Erythroblast (primary cell): ENCODE data around the gene SLC19A2.
"Not testable (repeated sequence)": the region's sequence is repeated elsewhere in the genome, so short reads cannot be mapped to it uniquely, and the experiment has no call there.

Experiments used
- DNase-seq, 2 experiments: peaks; one replicate each; lab custom pipeline; 2025; lab: John Stamatoyannopoulos, UW
- GATA1 ChIP-seq: IDR thresholded peaks from 2 replicates; pipeline ENCODE4 v1.6.1; 2011; ENCODE audit warnings: low read depth, mild to moderate bottlenecking, control low read depth, low read length, moderate library complexity
- POLR2A ChIP-seq: IDR thresholded peaks from 2 replicates; pipeline ENCODE4 v1.6.1; 2011; ENCODE audit warnings: mild to moderate bottlenecking, low read length

SLC19A2 gene

DNA sequence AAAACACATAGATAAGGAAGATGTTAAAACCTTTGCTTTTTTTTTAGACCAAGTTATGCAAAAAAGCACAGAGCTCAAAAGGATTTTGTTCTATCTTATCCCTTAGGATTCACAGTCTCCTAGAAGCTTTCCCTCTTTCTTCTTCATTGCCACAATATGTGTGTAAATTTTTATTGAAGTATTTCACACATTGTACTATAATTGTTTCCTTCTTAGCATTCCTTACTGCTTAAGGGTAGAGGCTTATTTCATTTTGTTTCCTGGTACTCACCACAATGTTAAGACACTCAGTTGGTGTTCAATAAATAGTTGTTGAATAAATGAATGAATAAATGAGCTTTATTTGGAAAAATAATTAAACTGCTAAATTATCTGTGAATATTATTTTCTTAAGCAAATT is 29.9 kb upstream of the SLC19A2 start:
- DNase-seq: no peak
- TF ChIP-seq POLR2A (no peak), GATA1 (no peak)

- DNase-seq: no peak
- TF ChIP-seq GATA1 (no peak), POLR2A (no peak)
These were observed 29.0 kb upstream of the SLC19A2 start for GRCh38 chr1:169514566-169515270.

DNA sequence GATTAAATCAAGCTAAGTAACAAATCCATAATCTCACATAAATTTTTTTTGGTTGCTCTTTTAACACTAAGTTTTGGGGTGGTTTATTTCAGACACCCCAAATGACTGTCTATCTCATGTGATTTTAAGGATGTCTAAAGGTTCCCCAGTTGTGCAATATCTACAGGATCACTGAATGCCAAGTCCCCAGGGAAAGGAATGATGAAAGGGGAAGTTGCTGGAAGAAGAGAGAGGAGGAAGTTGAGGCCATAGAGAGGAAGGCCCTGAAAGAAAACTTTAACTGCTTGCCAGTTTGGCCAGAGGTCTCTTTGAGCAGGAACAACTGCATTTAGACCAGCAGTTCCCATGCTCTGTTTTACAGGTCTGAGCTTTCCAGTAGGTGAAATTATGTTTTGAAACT is 27.5 kb upstream of the SLC19A2 start:
- TF ChIP-seq POLR2A (no peak), GATA1 (no peak)
- DNase-seq: no peak

DNA sequence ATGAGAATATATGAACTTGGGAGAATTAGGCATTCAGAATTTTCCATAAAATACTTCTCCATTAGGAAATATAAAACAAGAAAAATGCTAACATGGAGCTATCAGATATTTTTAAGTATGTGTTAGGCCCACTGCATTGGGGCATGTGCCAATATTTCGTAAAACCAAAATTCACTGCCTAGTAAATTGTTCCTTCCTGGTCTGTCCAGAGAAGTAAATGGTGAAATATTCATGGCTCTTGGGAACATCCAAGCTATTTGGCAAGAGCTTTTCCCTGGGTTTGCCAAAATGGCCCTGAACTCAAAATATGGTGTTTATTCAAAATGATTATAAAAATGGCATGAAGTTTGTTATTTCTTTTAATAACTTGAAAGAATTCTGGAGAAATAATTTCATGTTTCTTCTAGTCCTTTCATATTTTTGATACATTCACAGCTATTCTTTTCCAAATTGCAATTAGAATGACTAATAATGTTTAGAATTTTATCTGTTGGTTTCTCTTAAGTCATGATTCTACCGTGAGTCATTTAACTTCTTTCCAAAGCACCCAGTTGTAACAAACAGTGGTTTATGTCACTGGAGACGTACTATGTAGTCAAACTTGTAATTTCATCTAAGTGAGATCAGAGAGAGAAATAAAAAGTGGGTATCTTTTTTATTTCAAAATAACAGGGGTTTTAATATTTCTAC is 25.7 kb upstream of the SLC19A2 start:
- no peak for TF ChIP-seq POLR2A
- no peak for TF ChIP-seq GATA1
- no peak for DNase-seq

- TF ChIP-seq POLR2A (no peak), GATA1 (no peak)
- no peak for DNase-seq
These were observed 24.3 kb upstream of the SLC19A2 start for GRCh38 chr1:169510060-169510459.

GRCh38 chr1:169509354-169509753 is 23.6 kb upstream of the SLC19A2 start:
- DNase-seq: peak; percentile 12 to 16
- TF ChIP-seq GATA1 (no peak), POLR2A (no peak)

GRCh38 chr1:169508432-169509338 is 22.9 kb upstream of the SLC19A2 start:
- no peak for TF ChIP-seq GATA1
- no peak for TF ChIP-seq POLR2A
- peak; percentile 18 to 23 for DNase-seq

DNA sequence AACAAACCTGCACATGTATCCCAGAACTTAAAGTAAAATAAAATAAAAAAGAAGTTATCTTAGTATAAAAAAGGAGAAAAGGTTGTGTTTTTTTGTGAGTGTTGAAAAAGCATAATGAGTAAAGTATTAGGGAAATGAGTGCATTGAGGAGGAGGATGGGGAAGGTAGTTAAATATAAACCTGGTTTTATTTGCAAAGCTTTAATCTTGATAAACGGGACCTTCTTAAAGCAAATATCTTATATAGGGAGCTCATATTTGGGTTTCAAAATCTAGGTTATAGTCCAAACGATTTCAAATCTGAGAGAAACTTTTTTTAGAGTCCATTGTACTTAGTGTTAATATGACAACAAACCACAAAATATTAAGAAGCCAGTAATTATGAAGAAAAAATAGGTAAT is 21.7 kb upstream of the SLC19A2 start:
- no peak for DNase-seq
- TF ChIP-seq POLR2A (no peak), GATA1 (no peak)

DNA sequence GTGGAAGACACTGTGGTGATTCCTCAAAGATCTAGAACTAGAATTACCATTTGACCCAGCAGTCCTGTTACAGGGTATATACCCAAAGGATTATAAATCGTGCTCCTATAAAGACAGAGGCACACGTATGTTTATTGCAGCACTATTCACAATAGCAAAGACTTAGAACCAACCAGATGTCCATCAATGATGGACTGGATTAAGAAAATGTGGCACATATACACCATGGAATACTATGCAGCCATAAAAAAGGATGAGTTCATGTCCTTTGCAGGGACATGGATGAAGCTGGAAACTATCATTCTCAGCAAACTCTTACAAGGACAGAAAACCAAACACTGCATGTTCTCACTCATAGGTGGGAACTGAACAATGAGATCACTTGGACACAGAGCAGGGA is 17.9 kb upstream of the SLC19A2 start:
- not testable (repeated sequence) for DNase-seq

DNA sequence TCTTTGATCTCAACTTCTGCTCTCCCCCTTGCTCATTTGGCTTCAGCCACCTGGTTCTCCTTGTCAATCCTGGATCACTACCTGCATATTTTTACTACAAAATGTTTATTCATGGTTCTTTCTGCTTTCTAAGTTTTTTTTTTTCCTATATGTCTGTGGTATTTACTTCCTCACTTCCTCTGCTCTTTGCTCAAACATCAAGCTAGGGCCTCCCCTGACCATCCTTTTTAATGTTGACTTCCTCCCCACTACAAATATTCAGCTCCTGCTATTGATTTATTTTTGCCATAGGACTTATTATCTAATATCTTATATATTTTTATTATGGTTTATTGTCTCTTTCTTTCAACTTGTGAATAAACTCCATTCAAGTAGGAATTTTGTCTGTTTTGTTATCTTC is 14.1 kb upstream of the SLC19A2 start:
- DNase-seq: no peak
- TF ChIP-seq GATA1 (no peak), POLR2A (no peak)

GRCh38 chr1:169497317-169497716 is 11.6 kb upstream of the SLC19A2 start:
- TF ChIP-seq POLR2A: no peak
- no peak for TF ChIP-seq GATA1
- no peak for DNase-seq

DNA sequence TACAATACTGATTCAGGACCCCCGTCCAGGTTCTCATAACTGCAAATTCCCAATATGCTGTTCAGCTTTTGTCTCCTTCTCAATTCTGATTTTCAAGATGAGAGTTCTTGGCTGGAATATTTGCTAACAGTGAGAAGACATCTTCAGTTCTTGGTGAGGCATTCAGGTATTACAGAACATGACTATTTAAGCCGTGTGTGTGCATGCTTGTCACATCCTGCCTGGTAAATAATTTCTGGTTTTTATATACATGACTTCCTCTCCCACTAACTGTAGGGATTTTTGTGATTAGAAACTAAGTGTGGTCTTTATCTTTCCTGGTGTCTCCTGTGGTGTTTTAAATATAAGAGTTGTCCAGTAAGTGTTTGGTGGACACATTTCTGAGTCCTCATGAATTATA is 10.2 kb upstream of the SLC19A2 start:
- DNase-seq: no peak
- TF ChIP-seq POLR2A (no peak), GATA1 (no peak)

DNA sequence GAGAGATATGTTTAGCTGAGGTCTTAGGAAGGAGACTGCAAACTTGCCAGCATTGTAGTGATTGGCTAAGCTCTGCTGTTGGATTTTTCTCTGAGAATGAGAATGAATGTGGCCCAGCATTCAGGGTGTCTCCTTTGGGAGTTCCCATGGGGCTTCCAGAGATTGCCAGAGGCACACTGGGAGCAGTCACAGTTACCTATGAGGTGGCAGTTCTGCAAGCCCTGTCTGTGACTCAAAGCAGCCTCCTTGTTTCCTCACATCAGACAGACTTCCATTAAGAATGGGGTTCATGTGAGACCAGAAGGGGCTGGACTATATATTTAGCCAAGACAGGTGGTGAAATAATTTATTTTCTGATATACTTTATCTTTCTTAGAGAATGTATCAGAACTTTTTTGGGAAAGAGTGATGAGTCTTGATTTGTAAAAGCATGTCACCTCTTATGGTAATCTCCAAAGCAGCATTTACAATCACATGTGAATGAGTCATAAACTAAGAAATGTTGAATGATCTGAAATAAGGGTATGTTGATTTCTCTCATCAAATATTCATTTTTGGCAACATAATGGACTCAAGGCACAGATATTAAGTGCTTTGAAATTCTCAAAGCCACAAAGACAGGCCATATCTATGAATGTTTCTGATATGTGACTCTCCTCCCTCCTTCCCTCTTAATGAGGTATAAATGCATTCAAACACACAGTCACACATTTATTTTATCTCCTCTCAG is 9.5 kb upstream of the SLC19A2 start:
- no peak for DNase-seq
- no peak for TF ChIP-seq POLR2A
- TF ChIP-seq GATA1: no peak
